Activated CD8-positive, alpha-beta memory T cell treated with anti-CD3 and anti-CD28 coated beads, Interleukin-2, amount 50 U/mL, for 4 hours (primary cell): ENCODE measurements around the gene CHST5.
"Not testable (repeated sequence)": the region's sequence is repeated elsewhere in the genome, so short reads cannot be mapped to it uniquely, and the experiment has no call there.

Experiments used
- DNase-seq: peaks from one replicate; pipeline ENCODE4 v3.0.0-alpha.2; 2020

The CHST5 gene

GRCh38 chr16:75502916-75503605 is 32.8 kb downstream of the CHST5 start:
- no peak for DNase-seq

- DNase-seq: not testable (repeated sequence)
Observed at GRCh38 chr16:75501820-75502219, 34.1 kb downstream of the CHST5 start.

- DNase-seq: no peak
Observed at GRCh38 chr16:75501359-75501758, 34.5 kb downstream of the CHST5 start.

GRCh38 chr16:75498605-75499322 is 37.1 kb downstream of the CHST5 start:
- not testable (repeated sequence) for DNase-seq

GRCh38 chr16:75497558-75497957 is 38.4 kb downstream of the CHST5 start:
- DNase-seq: no peak

- DNase-seq: peak; percentile 28
Observed at GRCh38 chr16:75495076-75495674, 40.7 kb downstream of the CHST5 start, which contains the start of gene CHST6. Gene CHST6 (minus strand): TSS chr16:75495441. CDS start chr16:75479828, 15,613 bp downstream.

- DNase-seq: no peak
Observed at GRCh38 chr16:75494661-75495075, 41.2 kb downstream of the CHST5 start.

GRCh38 chr16:75494184-75494583 is 41.7 kb downstream of the CHST5 start:
- DNase-seq: no peak

- no peak for DNase-seq
Observed at GRCh38 chr16:75491876-75492275, 44.0 kb downstream of the CHST5 start.

GRCh38 chr16:75488322-75488721 is 47.6 kb downstream of the CHST5 start:
- no peak for DNase-seq

GRCh38 chr16:75486676-75487313 is 49.1 kb downstream of the CHST5 start:
- no peak for DNase-seq

GRCh38 chr16:75486014-75486675 is 49.8 kb downstream of the CHST5 start:
- DNase-seq: no peak

- no peak for DNase-seq
Observed at GRCh38 chr16:75485230-75486013, 50.5 kb downstream of the CHST5 start.

GRCh38 chr16:75483222-75483621 is 52.7 kb downstream of the CHST5 start:
- no peak for DNase-seq

GRCh38 chr16:75482434-75483205 is 53.3 kb downstream of the CHST5 start:
- DNase-seq: no peak

- DNase-seq: no peak
Observed at GRCh38 chr16:75481475-75481874, 54.4 kb downstream of the CHST5 start.

GRCh38 chr16:75479421-75479990 is 56.4 kb downstream of the CHST5 start:
- no peak for DNase-seq
